HTR-8/SVneo (cell line): ENCODE measurements around the gene COA6.
"Not testable (repeated sequence)": the region's sequence is repeated elsewhere in the genome, so short reads cannot be mapped to it uniquely, and the experiment has no call there.

Source experiments
- DNase-seq: peaks from one replicate; pipeline ENCODE4 v3.0.0; 2011; ENCODE audit warnings: low spot score, mixed read lengths; ENCODE audit not compliant: insufficient read length
- FAIRE-seq: peaks from 2 replicates; lab custom pipeline; 2011; peaks lifted over from hg19 to GRCh38; lab: Jason Lieb, UNC

Gene COA6

GRCh38 chr1:234373064-234373958 lies at the start of gene COA6:
TSS of gene COA6 (plus strand) at chr1:234373456. CDS start at chr1:234373467, 11 bp downstream.
- DNase-seq (peak; percentile 94), FAIRE-seq (peak; percentile 51)

- DNase-seq (no peak), FAIRE-seq (no peak)
These were observed 48.4 kb upstream of the COA6 start for GRCh38 chr1:234324821-234325220.

GRCh38 chr1:234325878-234326496 lies 47.3 kb upstream of the COA6 start:
- DNase-seq (no peak), FAIRE-seq (no peak)

- peak; percentile 81 for DNase-seq
- no peak for FAIRE-seq
These were observed 46.5 kb upstream of the COA6 start for GRCh38 chr1:234326497-234327366.

GRCh38 chr1:234327577-234328164 lies 45.6 kb upstream of the COA6 start:
- no peak for FAIRE-seq

GRCh38 chr1:234330843-234331215 lies 42.4 kb upstream of the COA6 start:
- DNase-seq (no peak), FAIRE-seq (no peak)

More at GRCh38 chr1:234327577-234328164, 45.6 kb upstream of the COA6 start:
- no peak for DNase-seq

- FAIRE-seq (no peak), DNase-seq (no peak)
These were observed 41.7 kb upstream of the COA6 start for GRCh38 chr1:234331507-234331906.

GRCh38 chr1:234336359-234336758 lies 36.9 kb upstream of the COA6 start:
- no peak for DNase-seq
- FAIRE-seq: no peak

- FAIRE-seq (no peak), DNase-seq (no peak)
These were observed 36.0 kb upstream of the COA6 start for GRCh38 chr1:234337233-234337632.

- FAIRE-seq (no peak), DNase-seq (no peak)
These were observed 32.7 kb upstream of the COA6 start for GRCh38 chr1:234340528-234340927.

GRCh38 chr1:234342774-234343173 lies 30.5 kb upstream of the COA6 start:
- DNase-seq (no peak), FAIRE-seq (no peak)

- no peak for DNase-seq
- no peak for FAIRE-seq
These were observed 28.0 kb upstream of the COA6 start for GRCh38 chr1:234345237-234345636.

GRCh38 chr1:234348964-234349363 lies 24.3 kb upstream of the COA6 start:
- FAIRE-seq: no peak
- DNase-seq: no peak

- FAIRE-seq (no peak), DNase-seq (no peak)
These were observed 17.3 kb upstream of the COA6 start for GRCh38 chr1:234355782-234356510.

GRCh38 chr1:234356615-234357269 lies 16.5 kb upstream of the COA6 start:
- DNase-seq, FAIRE-seq: not testable (repeated sequence)

- no peak for DNase-seq
- FAIRE-seq: no peak
These were observed 15.4 kb upstream of the COA6 start for GRCh38 chr1:234357831-234358230.

GRCh38 chr1:234361102-234361603 lies 12.1 kb upstream of the COA6 start:
- FAIRE-seq: no peak
- DNase-seq: no peak

- FAIRE-seq (no peak), DNase-seq (no peak)
These were observed 10.7 kb upstream of the COA6 start for GRCh38 chr1:234362558-234362957.
